GOT3 (cell line): ENCODE data around the gene GLIS1.
"Not testable (repeated sequence)": the region's sequence is repeated elsewhere in the genome, so short reads cannot be mapped to it uniquely, and the experiment has no call there.

Source experiments
- DNase-seq: peaks from one replicate; lab custom pipeline; 2025; ENCODE audit warnings: mixed read lengths; lab: John Stamatoyannopoulos, UW

Gene GLIS1

GRCh38 chr1:53739109-53739681, at the start of gene GLIS1:
TSS of gene GLIS1 (minus strand) at chr1:53739164. CDS start at chr1:53738064, 1,100 bp downstream.
- peak; percentile 52 for DNase-seq

DNA sequence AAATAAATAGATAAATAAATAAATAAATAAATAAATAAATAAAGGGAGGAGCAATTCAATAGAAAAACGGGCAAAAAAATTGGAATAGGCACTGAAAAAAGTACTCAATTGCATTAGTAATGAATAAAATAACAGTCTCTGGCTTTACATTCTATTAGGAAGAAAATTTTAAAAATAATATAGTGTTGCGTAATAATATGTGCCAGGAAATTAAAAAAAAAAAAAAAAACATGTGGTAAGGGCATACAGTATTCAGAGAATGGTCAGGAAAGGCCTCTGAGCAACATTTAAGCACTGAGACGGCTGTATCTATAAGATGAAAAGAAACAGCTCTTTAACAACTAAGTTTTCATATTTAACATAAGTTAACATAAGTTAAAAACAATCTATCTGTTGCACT, 48.7 kb upstream of the GLIS1 start:
- DNase-seq, result no peak

- no peak for DNase-seq
These were observed 44.1 kb upstream of the GLIS1 start for GRCh38 chr1:53783056-53783455.

GRCh38 chr1:53781654-53782053, 42.7 kb upstream of the GLIS1 start:
- no peak for DNase-seq

- DNase-seq, result no peak
These were observed 38.3 kb upstream of the GLIS1 start for GRCh38 chr1:53777272-53777671.

DNA sequence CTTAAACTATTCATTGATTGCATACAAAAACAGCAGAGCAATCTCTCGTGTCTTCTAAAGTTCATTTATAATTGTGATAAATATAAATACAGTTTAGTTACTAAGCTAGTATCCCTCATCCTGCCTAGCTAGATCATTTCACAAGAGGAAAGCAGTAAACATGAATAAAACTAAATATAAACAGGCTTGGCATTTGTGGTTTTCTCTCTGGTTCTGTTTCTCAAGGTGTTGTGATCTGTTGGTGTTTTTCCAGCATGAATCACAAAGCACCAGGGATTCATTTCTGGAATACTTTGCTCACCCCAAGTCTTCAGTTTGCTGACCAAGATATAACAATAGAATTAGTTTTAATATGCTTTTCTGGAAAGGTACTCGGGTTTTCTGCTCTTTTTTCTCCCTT, 32.7 kb upstream of the GLIS1 start:
- DNase-seq, result no peak

- no peak for DNase-seq
These were observed 30.8 kb upstream of the GLIS1 start for GRCh38 chr1:53769780-53770179.

- no peak for DNase-seq
These were observed 30.2 kb upstream of the GLIS1 start for GRCh38 chr1:53769184-53769583.

GRCh38 chr1:53766831-53767405, 28.0 kb upstream of the GLIS1 start:
- no peak for DNase-seq

DNA sequence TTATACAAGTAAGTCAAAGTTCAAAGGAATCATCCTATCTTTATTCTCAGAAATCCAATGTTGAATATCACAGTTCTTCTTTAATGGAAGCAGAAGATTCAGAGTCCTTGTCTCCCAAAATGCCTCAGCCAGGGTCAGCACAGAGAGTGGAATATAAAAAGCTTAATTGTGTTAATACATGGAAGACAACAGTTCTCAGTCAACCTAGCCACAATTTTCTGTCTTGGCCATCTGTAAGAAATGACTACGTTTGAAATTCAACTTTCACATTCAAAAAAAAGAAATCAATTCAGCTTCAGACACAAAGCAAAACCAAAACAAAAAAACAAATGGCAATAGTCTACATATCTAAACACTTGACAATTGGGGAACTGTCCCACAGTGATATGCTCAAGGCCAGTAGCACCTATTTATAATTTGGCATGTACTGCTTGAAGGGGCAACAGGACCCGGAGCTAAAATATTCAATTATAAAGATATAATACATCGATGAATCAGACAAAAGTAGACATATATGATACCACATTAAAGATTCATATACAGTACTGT, 27.3 kb upstream of the GLIS1 start:
- no peak for DNase-seq

DNA sequence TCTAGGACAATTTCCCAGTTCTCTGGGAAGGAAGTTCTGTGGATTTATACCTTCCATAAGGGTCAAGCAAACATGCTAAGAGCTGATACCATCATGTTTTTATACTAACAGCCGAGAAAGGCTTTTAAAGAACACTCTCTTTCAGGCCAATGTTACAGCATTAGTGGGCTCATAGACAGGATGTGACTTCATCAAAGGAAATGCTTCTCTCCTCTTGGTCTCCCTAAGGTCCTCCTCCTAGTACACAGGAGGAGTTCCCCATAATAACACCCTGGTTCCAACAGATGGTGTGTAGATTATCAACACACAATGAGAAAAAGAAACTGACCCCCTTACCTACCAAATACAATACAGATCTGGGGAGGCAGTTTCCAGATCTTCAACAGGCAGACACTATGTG, 26.7 kb upstream of the GLIS1 start:
- DNase-seq, result no peak

DNA sequence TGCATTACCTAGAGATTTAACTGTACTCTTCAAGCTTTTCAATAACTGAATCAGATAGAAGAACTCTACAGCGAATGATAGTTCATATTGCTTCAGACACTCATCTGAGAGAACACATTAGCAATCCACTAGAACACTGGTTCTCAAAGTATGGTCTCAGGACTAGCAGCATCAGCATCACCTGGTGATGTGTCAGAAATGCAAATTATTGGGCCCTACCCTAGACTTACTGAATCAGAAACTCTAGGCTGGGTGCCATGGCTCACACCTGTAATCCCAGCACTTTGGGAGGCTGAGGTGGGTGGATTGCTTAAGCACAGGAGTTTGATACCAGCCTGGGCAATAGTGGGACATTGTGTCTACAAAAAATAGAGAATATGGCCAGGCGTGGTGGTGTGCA, 24.9 kb upstream of the GLIS1 start:
- no peak for DNase-seq

- no peak for DNase-seq
These were observed 24.5 kb upstream of the GLIS1 start for GRCh38 chr1:53763461-53763860.

DNA sequence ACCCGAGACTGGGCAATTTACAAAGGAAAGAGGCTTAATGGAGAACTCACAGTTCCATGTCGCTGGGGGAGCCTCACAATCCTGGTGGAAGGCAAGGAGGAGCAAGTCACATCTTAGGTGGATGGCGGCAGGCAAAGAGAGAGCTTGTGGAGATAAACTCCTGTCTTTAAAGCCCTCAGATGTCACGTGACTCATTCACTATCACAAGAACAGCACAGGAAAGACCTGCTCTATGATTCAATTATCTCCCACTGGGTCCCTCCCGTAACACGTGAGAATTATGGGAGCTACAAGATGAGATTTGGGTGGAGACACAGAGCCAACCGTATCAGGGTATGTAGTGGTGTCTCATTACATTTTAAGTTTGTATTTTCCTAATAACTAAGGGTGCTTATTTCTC, 21.5 kb upstream of the GLIS1 start:
- not testable (repeated sequence) for DNase-seq

- DNase-seq, result no peak
These were observed 16.9 kb upstream of the GLIS1 start for GRCh38 chr1:53755874-53756273.

GRCh38 chr1:53754484-53755312, 15.7 kb upstream of the GLIS1 start:
- no peak for DNase-seq

GRCh38 chr1:53752281-53752680, 13.3 kb upstream of the GLIS1 start:
- no peak for DNase-seq

- no peak for DNase-seq
These were observed 8.9 kb upstream of the GLIS1 start for GRCh38 chr1:53747841-53748240.

- no peak for DNase-seq
These were observed 1.7 kb upstream of the GLIS1 start for GRCh38 chr1:53740621-53741105.

DNA sequence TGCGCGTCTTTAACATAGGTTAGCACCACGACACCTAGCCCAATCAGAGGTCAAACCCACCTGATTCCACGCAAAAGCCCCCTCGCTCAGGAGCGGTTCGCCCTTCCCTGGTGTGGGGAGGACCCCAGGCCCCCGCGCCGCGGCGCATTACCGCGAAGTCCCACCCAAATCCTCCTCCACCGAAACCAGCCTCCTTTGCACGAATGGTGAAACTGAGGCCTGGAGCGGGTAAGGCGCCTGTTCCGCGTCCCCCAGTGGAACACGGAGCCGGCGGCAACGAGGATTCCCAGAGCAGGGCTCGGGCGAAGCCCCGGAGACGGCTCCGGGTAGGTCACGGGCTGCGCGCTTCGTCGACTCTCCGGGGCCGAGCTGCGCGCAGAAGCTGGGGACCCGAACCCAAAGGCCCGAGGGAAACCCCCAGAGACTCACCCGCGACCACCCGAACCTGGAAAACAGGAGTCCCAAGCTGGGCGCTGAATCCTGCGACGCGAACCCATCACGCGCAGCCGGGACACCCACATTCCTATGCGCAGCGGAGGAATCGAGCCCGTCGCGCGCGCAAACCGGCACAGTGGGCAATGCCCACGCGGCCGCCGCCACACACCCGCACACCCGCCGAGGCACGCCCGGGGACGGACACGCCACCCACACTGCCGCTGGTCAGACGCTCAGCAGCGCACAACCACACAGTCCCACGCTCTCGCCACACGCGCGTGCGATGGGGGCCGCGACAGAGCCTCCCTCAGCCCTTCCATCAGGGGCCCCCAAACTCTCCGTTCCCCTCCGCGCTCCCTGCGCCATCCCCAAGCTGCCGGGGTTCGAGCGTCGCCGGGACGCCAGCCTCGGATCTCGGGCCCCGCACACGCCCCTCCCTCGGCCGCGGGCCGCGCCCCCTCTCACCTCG, 507 bp downstream of the GLIS1 start:
- DNase-seq, result no peak

GRCh38 chr1:53737648-53738204, 1.2 kb downstream of the GLIS1 start:
- DNase-seq, result no peak

- DNase-seq, result no peak
These were observed 2.7 kb downstream of the GLIS1 start for GRCh38 chr1:53736290-53736689.
